Measurements from ENCODE around the gene MNAT1.

DNA sequence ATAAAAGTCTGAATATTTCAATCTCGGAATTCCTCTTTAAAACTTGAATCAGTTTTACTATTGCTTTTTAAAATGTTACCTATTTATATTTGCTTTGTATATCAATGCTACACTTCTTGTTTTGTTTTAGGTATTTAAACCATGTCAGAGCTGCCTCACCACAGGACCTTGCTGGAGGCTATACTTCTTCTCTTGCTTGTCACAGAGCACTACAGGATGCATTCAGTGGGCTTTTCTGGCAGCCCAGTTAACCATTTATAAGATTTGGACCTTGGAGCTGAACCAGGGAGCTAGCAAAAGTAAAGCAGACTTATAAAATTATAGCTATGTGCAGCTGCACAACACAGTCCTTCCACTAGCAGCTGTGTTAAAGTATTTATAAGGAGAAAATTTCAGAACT, 233.5 kb downstream of the MNAT1 start:
- no peak for TF ChIP-seq POLR2A (IDR thresholded peaks at IDR 0.05)
- TF ChIP-seq CTCF (IDR thresholded peaks at IDR 0.05) = no peak

Data from lower leg skin (tissue), 3 donors.